HCT116 (cell line): ENCODE measurements around the gene APBA2. TPM values are rescaled to one million over a fixed set of nuclear protein-coding genes. Genes with fewer than 3 reads are reported as not detected.

ENCODE experiments used
- ATAC-seq: fragments of 200-7000 bp; cut with Tn5 transposase; 2 replicates; pipeline ENCODE4 v1.9.1; 2020; ENCODE audit warnings: mild to moderate bottlenecking, moderate library complexity
- BruUV-seq: library from RNA; stranded (reverse); fragments of 400-500 nt; replicated peaks from 2 replicates; lab custom pipeline; 2021; lab: Mats Ljungman, UMichigan
- CTCF ChIA-PET: fragments of 300-600 bp; sonication (Branson Sonifier 250); formaldehyde crosslinking; loops from one replicate; lab custom pipeline; 2021; ENCODE audit warnings: antibody characterized with exemption; lab: Charles Lee
- POLR2A ChIA-PET: fragments of 300-600, 350-600 bp; sonication (Branson Sonifier 250); formaldehyde crosslinking; loops from one replicate; lab custom pipeline; 2021; ENCODE audit warnings: antibody characterized with exemption; lab: Charles Lee
- RAD21 ChIA-PET, 2 experiments: fragments of 300-600 bp; sonication (Branson Sonifier 250); formaldehyde crosslinking; loops; one replicate each; lab custom pipeline; 2023; ENCODE audit warnings: low total read pairs in 2 of 2; ENCODE audit not compliant: uncharacterized antibody in 2 of 2, unreplicated experiment in 2 of 2, low non-redundant PET in 1 of 2; lab: Charles Lee
- DNase-seq: peaks from one replicate; pipeline ENCODE4 v3.0.0-alpha.2; 2010; ENCODE audit warnings: low read depth, low spot score
- H2AFZ ChIP-seq: fragments of 200-600 bp; shearing (Covaris generic), sonication (generic); 2 replicates; pipeline ENCODE4 v1.6.1; 2017; ENCODE audit warnings: low read depth, mixed run types, mixed read lengths, antibody characterized with exemption, low read length; ENCODE audit not compliant: poor library complexity, severe bottlenecking
- H3K27ac ChIP-seq: 2 replicates; pipeline ENCODE4 v1.5.1; 2012; ENCODE audit warnings: low read depth, low read length
- H3K27me3 ChIP-seq: fragments of 200-600 bp; sonication (generic); 2 replicates; pipeline ENCODE4 v1.6.1; 2016; ENCODE audit warnings: mixed run types, low read length, mixed read lengths; ENCODE audit not compliant: insufficient read depth
- H3K36me3 ChIP-seq, 2 experiments: fragments of 200-500 bp in 1 of 2; fragments of 200-600 bp in 1 of 2; sonication (Bioruptor generic) in 1 of 2; sonication (generic) in 1 of 2; 2 replicates each; pipeline versions ENCODE4 v1.5.1 to v1.6.1; 2014 to 2016; ENCODE audit warnings: low read length in 2 of 2, inconsistent platforms in 1 of 2, mixed read lengths in 1 of 2, mixed run types in 1 of 2; ENCODE audit not compliant: insufficient read depth in 2 of 2, control insufficient read depth in 1 of 2
- H3K4me1 ChIP-seq, 2 experiments: fragments of 200-600 bp in 1 of 2; sonication (generic) in 1 of 2; 2 replicates each; pipeline versions ENCODE4 v1.5.1 to v1.6.1; 2012 to 2017; ENCODE audit warnings: low read length in 2 of 2, inconsistent platforms in 1 of 2, mild to moderate bottlenecking in 1 of 2, mixed read lengths in 1 of 2, mixed run types in 1 of 2, moderate library complexity in 1 of 2; ENCODE audit not compliant: insufficient read depth in 2 of 2, control insufficient read depth in 1 of 2
- H3K4me2 ChIP-seq: fragments of 200-600 bp; sonication (generic); 2 replicates; pipeline ENCODE4 v1.6.1; 2017; ENCODE audit warnings: mixed run types, low read length, mixed read lengths
- H3K4me3 ChIP-seq, 2 experiments: fragments of 200-600 bp in 1 of 2; sonication (generic) in 1 of 2; replicated peaks in 1 of 2; 2 replicates each; pipeline ENCODE4 v1.5.1; 2011 to 2016; ENCODE audit warnings: low read length in 2 of 2, control low read depth in 1 of 2, low read depth in 1 of 2, mild to moderate bottlenecking in 1 of 2, mixed read lengths in 1 of 2, mixed run types in 1 of 2
- H3K79me2 ChIP-seq: fragments of 200-600 bp; sonication (generic); 2 replicates; pipeline ENCODE4 v1.6.1; 2017; ENCODE audit warnings: mild to moderate bottlenecking, mixed run types, low read length, moderate library complexity, mixed read lengths; ENCODE audit not compliant: insufficient read depth
- H3K9ac ChIP-seq: fragments of 200-600 bp; sonication (generic); 2 replicates; pipeline ENCODE4 v1.6.1; 2016; ENCODE audit warnings: low read length, mixed read lengths
- H3K9me2 ChIP-seq: fragments of 200-600 bp; sonication (generic), shearing (Covaris generic); 2 replicates; pipeline ENCODE4 v1.6.1; 2017; ENCODE audit warnings: mixed run types, mild to moderate bottlenecking, moderate library complexity; ENCODE audit not compliant: insufficient read depth
- H3K9me3 ChIP-seq, 2 experiments: fragments of 200-500 bp in 1 of 2; fragments of 200-600 bp in 1 of 2; sonication (Bioruptor generic) in 1 of 2; sonication (generic) in 1 of 2; 2 replicates each; pipeline ENCODE4 v1.6.1; 2014 to 2017; ENCODE audit warnings: low read length in 2 of 2, mixed read lengths in 2 of 2, inconsistent platforms in 1 of 2, low read depth in 1 of 2, mild to moderate bottlenecking in 1 of 2, mixed run types in 1 of 2, moderate library complexity in 1 of 2; ENCODE audit not compliant: control insufficient read depth in 1 of 2, insufficient read depth in 1 of 2
- H4K20me1 ChIP-seq: fragments of 200-600 bp; sonication (generic), shearing (Covaris generic); 2 replicates; pipeline ENCODE4 v1.6.1; 2017; ENCODE audit warnings: mixed run types, mild to moderate bottlenecking, moderate library complexity; ENCODE audit not compliant: insufficient read depth
- ELF1 ChIP-seq: IDR thresholded peaks from 2 replicates; pipeline ENCODE4 v1.6.1; 2012; ENCODE audit warnings: low read depth, borderline replicate concordance
- EZH2phosphoT487 ChIP-seq: fragments of 200-600 bp; IDR thresholded peaks from 2 replicates; pipeline ENCODE4 v1.6.1; 2018; ENCODE audit warnings: antibody characterized with exemption, borderline replicate concordance
- JUND ChIP-seq: IDR thresholded peaks from 2 replicates; pipeline ENCODE4 v1.6.1; 2012
- MAX ChIP-seq: IDR thresholded peaks from 2 replicates; pipeline ENCODE4 v1.6.1; 2012
- RAD21 ChIP-seq: IDR thresholded peaks from 2 replicates; pipeline ENCODE4 v1.6.1; 2012; ENCODE audit warnings: low read depth, mild to moderate bottlenecking
- SIN3A ChIP-seq: IDR thresholded peaks from 2 replicates; pipeline ENCODE4 v1.6.1; 2012; ENCODE audit warnings: low read depth
- SP1 ChIP-seq: IDR thresholded peaks from 2 replicates; pipeline ENCODE4 v1.6.1; 2012; ENCODE audit warnings: low read depth
- SRF ChIP-seq: IDR thresholded peaks from 2 replicates; pipeline ENCODE4 v1.6.1; 2012; ENCODE audit warnings: low read depth
- ZBTB33 ChIP-seq: IDR thresholded peaks from 2 replicates; pipeline ENCODE4 v1.6.1; 2011; ENCODE audit warnings: mild to moderate bottlenecking, low read length, moderate library complexity; ENCODE audit not compliant: insufficient replicate concordance; ENCODE audit errors: extremely low read depth
- ZFX ChIP-seq: fragments of 450-650 bp; IDR thresholded peaks from 2 replicates; pipeline ENCODE4 v1.6.1; 2017
- ZNF274 ChIP-seq: fragments of 200-500 bp; sonication (Bioruptor generic); IDR thresholded peaks from 2 replicates; pipeline ENCODE4 v1.6.1; 2014; ENCODE audit warnings: mild to moderate bottlenecking, low read depth, low read length, inconsistent platforms
- intact Hi-C: fragments of 100-400 bp; cut with micrococcal nuclease; formaldehyde crosslinking; loops from 2 replicates; pipeline ENCODE4 v1.10.0; 2022
- total RNA-seq: library from RNA; stranded (reverse); gene quantifications from one replicate; pipeline ENCODE4 v1.2.1, GENCODE V29; 2021; ENCODE audit not compliant: unreplicated experiment
- TF ChIP-seq, protein P1 (sequence below): IDR thresholded peaks from 2 replicates; pipeline ENCODE4 v1.6.1; 2012; ENCODE audit warnings: low read depth
- TF ChIP-seq, protein P2 (sequence below): IDR thresholded peaks from 2 replicates; pipeline ENCODE4 v1.6.1; 2012

The APBA2 gene
- total RNA-seq, 1 experiment from 2014 or later: 0.47 TPM

- no peak for ATAC-seq
- no peak for DNase-seq
- Histone ChIP-seq H3K4me1 (no peaks in the 10 kb centered on the region), H3K9ac (no peak overlapping the region), H3K27me3 (peaks cover 5% of the 10 kb centered on the region; the same call in 1 of the 2 replicates), H3K9me2 (no peaks in the 10 kb centered on the region), H3K4me3 (no peak overlapping the region), H3K4me2 (no peak overlapping the region), H3K36me3 (no peaks in the 10 kb centered on the region), H3K9me3 (no peaks in the 10 kb centered on the region), H2AFZ (no peak overlapping the region), H3K79me2 (no peaks in the 10 kb centered on the region), H4K20me1 (no peaks in the 10 kb centered on the region), H3K27ac (no peak overlapping the region)
- TF ChIP-seq ZNF274 (no peak), SRF (no peak), ZFX (no peak), MAX (no peak)
- TF ChIP-seq, protein P1, sequence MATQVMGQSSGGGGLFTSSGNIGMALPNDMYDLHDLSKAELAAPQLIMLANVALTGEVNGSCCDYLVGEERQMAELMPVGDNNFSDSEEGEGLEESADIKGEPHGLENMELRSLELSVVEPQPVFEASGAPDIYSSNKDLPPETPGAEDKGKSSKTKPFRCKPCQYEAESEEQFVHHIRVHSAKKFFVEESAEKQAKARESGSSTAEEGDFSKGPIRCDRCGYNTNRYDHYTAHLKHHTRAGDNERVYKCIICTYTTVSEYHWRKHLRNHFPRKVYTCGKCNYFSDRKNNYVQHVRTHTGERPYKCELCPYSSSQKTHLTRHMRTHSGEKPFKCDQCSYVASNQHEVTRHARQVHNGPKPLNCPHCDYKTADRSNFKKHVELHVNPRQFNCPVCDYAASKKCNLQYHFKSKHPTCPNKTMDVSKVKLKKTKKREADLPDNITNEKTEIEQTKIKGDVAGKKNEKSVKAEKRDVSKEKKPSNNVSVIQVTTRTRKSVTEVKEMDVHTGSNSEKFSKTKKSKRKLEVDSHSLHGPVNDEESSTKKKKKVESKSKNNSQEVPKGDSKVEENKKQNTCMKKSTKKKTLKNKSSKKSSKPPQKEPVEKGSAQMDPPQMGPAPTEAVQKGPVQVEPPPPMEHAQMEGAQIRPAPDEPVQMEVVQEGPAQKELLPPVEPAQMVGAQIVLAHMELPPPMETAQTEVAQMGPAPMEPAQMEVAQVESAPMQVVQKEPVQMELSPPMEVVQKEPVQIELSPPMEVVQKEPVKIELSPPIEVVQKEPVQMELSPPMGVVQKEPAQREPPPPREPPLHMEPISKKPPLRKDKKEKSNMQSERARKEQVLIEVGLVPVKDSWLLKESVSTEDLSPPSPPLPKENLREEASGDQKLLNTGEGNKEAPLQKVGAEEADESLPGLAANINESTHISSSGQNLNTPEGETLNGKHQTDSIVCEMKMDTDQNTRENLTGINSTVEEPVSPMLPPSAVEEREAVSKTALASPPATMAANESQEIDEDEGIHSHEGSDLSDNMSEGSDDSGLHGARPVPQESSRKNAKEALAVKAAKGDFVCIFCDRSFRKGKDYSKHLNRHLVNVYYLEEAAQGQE: no peak
- ChIA-PET CTCF (no interaction called here), RAD21 (no interaction called here), POLR2A (no interaction called here)
- intact Hi-C loops: no loop called here
- BruUV-seq: no TSS peak
Measured at GRCh38 chr15:29151484-29151857, 265.7 kb downstream of the APBA2 start.

DNA sequence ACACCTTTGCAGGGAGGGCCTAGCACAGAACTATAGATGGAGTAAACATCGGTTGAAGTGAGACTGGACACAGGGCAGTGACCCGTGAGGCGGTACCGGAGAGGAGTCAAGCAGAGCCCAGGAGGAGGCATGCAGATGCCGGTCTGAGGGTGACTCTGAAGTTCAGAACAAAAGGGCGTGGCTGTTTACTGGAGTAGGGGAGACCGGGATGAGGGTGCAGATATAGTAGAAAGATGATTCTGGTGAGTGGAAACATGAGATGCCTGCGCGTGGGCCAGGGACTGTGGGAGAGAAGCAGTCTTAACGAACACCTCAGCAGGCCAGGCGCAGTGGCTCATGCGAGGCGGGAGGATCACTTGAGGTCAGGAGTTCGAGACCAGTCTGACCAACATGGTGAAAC, 270.7 kb downstream of the APBA2 start:
- no TSS peak for BruUV-seq
- no peak overlapping the region for H3K27ac ChIP-seq
- ChIA-PET POLR2A (no interaction called here), CTCF (interaction anchor here (1.5 kb wide), 1 partner anchor 17 kb away, joined by 4 read pairs; no protein-coding TSS in a partner anchor), RAD21 (no interaction called here)
- intact Hi-C loops: no loop called here
- no peaks in the 10 kb centered on the region for H3K4me1 ChIP-seq
- ATAC-seq: no peak
- H3K4me2 ChIP-seq: no peak overlapping the region
- no peak overlapping the region for H3K9ac ChIP-seq
- H3K9me2 ChIP-seq: no peaks in the 10 kb centered on the region
- no peak overlapping the region for H3K4me3 ChIP-seq
- 0 out of 2 replicates have a peak, but pooled peaks cover 5% of the 10 kb centered on the region for H3K27me3 ChIP-seq
- no peaks in the 10 kb centered on the region for H3K79me2 ChIP-seq
- H4K20me1 ChIP-seq: no peaks in the 10 kb centered on the region
- DNase-seq: no peak
- no peak overlapping the region for H2AFZ ChIP-seq
- H3K36me3 ChIP-seq: no peaks in the 10 kb centered on the region
- H3K9me3 ChIP-seq: 0 out of 4 replicates have a peak, but pooled peaks cover 0 to 6% of the 10 kb centered on the region in 2 experiments
- TF ChIP-seq, protein P2, sequence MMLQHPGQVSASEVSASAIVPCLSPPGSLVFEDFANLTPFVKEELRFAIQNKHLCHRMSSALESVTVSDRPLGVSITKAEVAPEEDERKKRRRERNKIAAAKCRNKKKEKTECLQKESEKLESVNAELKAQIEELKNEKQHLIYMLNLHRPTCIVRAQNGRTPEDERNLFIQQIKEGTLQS: no peak
- TF ChIP-seq ZBTB33 (no peak), ELF1 (no peak), EZH2phosphoT487 (no peak), MAX (no peak), JUND (no peak), RAD21 (no peak), SIN3A (no peak), SP1 (no peak)
